Calu3 (cell line): ENCODE measurements around the gene CMPK1. TPM values are rescaled to one million over a fixed set of nuclear protein-coding genes. Genes with fewer than 3 reads are reported as not detected.

Experiments used
- BruUV-seq: library from RNA; stranded (reverse); fragments of 400-500 nt; replicated peaks from 2 replicates; lab custom pipeline; 2021; lab: Mats Ljungman, UMichigan
- CTCF ChIA-PET: fragments of 300-600 bp; sonication (Branson Sonifier 250); formaldehyde crosslinking; loops from one replicate; lab custom pipeline; 2022; ENCODE audit warnings: antibody characterized with exemption; lab: Charles Lee
- DNase-seq: peaks from one replicate; pipeline ENCODE4 v3.0.0; 2022
- H3K27ac Mint-ChIP-seq: one replicate; pipeline ENCODE4 v1.8.0; 2022; ENCODE audit warnings: mixed read lengths; ENCODE audit not compliant: unreplicated experiment
- H3K27me3 Mint-ChIP-seq: one replicate; pipeline ENCODE4 v1.8.0; 2022; ENCODE audit warnings: mixed read lengths; ENCODE audit not compliant: unreplicated experiment
- H3K36me3 Mint-ChIP-seq: one replicate; pipeline ENCODE4 v1.8.0; 2022; ENCODE audit warnings: mild to moderate bottlenecking, moderate library complexity, mixed read lengths; ENCODE audit not compliant: insufficient read depth, unreplicated experiment
- H3K4me1 Mint-ChIP-seq: one replicate; pipeline ENCODE4 v1.8.0; 2022; ENCODE audit warnings: mild to moderate bottlenecking, low read depth, mixed read lengths; ENCODE audit not compliant: unreplicated experiment
- H3K4me3 Mint-ChIP-seq: one replicate; pipeline ENCODE4 v1.8.0; 2022; ENCODE audit warnings: mild to moderate bottlenecking, low read depth, moderate library complexity, mixed read lengths; ENCODE audit not compliant: unreplicated experiment
- H3K9me3 Mint-ChIP-seq: one replicate; pipeline ENCODE4 v1.8.0; 2022; ENCODE audit warnings: low read depth, mixed read lengths; ENCODE audit not compliant: unreplicated experiment
- CTCF ChIP-seq: fragments of 200-600 bp; IDR thresholded peaks from one replicate; pipeline ENCODE4 v1.8.0; 2022; ENCODE audit warnings: antibody characterized with exemption; ENCODE audit not compliant: unreplicated experiment
- intact Hi-C: fragments of 100-400 bp; cut with micrococcal nuclease; formaldehyde crosslinking; loops from one replicate; pipeline ENCODE4 v1.10.0; 2022; ENCODE audit not compliant: unreplicated experiment
- total RNA-seq: library from RNA; stranded (reverse); gene quantifications from 2 replicates; pipeline ENCODE4 v1.2.3, GENCODE V29; 2022

Gene CMPK1
- total RNA-seq, 1 experiment from 2014 or later, result 162 TPM

- TF ChIP-seq CTCF, result no peak
- BruUV-seq, result no TSS peak
- H3K4me1 Mint-ChIP-seq, result no peaks in the 10 kb centered on the region
- H3K4me3 Mint-ChIP-seq, result no peak overlapping the region
- CTCF ChIA-PET, result no interaction called here
- no peaks in the 10 kb centered on the region for H3K36me3 Mint-ChIP-seq
- no peak overlapping the region for H3K27ac Mint-ChIP-seq
- intact Hi-C loops, result no loop called here
- H3K27me3 Mint-ChIP-seq, result peaks cover 76% of the 10 kb centered on the region
- no peaks in the 10 kb centered on the region for H3K9me3 Mint-ChIP-seq
- no peak for DNase-seq
These were observed 73.4 kb downstream of the CMPK1 start for GRCh38 chr1:47406966-47407365.

- intact Hi-C loops, result no loop called here
- no peak for TF ChIP-seq CTCF
- no TSS peak for BruUV-seq
- CTCF ChIA-PET, result no interaction called here
- no peaks in the 10 kb centered on the region for H3K36me3 Mint-ChIP-seq
- H3K27ac Mint-ChIP-seq, result no peak overlapping the region
- H3K4me3 Mint-ChIP-seq, result no peak overlapping the region
- H3K9me3 Mint-ChIP-seq, result no peaks in the 10 kb centered on the region
- H3K4me1 Mint-ChIP-seq, result no peaks in the 10 kb centered on the region
- H3K27me3 Mint-ChIP-seq, result peaks cover 71% of the 10 kb centered on the region
- DNase-seq, result no peak
These were observed 73.9 kb downstream of the CMPK1 start for GRCh38 chr1:47407481-47407880.

- no TSS peak for BruUV-seq
- Mint-ChIP-seq H3K4me1 (no peaks in the 10 kb centered on the region), H3K27ac (no peak overlapping the region), H3K4me3 (no peak overlapping the region), H3K36me3 (no peaks in the 10 kb centered on the region), H3K27me3 (peaks cover 62% of the 10 kb centered on the region), H3K9me3 (no peaks in the 10 kb centered on the region)
- intact Hi-C loops, result no loop called here
- TF ChIP-seq CTCF, result no peak
- no peak for DNase-seq
- CTCF ChIA-PET, result no interaction called here
These were observed 75.9 kb downstream of the CMPK1 start for GRCh38 chr1:47409311-47410067.

- Mint-ChIP-seq H3K9me3 (no peaks in the 10 kb centered on the region), H3K4me3 (no peak overlapping the region), H3K4me1 (no peaks in the 10 kb centered on the region), H3K27me3 (peaks cover 62% of the 10 kb centered on the region), H3K36me3 (no peaks in the 10 kb centered on the region), H3K27ac (no peak overlapping the region)
- CTCF ChIA-PET, result no interaction called here
- intact Hi-C loops, result no loop called here
- DNase-seq, result no peak
- TF ChIP-seq CTCF, result no peak
- BruUV-seq, result no TSS peak
These were observed 76.5 kb downstream of the CMPK1 start for GRCh38 chr1:47410068-47410455.
